Thymus (tissue), 11 donors: ENCODE data around the gene GATAD1. TPM values are rescaled to one million over a fixed set of nuclear protein-coding genes. Genes with fewer than 3 reads are reported as not detected.

Source experiments
- DNase-seq, 9 donors: peaks; one replicate each; pipeline ENCODE4 v3.0.0-alpha.2; 2013; ENCODE audit warnings: low spot score in 9 of 9, low read depth in 6 of 9, missing footprints in 1 of 9
- H3K27ac ChIP-seq, 2 donors: one replicate each; pipeline ENCODE4 v1.5.1; 2013; ENCODE audit warnings: control low read depth in 1 of 2, low read depth in 1 of 2, low read length in 1 of 2, mild to moderate bottlenecking in 1 of 2, moderate library complexity in 1 of 2
- H3K27me3 ChIP-seq, 2 donors: one replicate each; pipeline ENCODE4 v1.5.1; 2013; ENCODE audit warnings: low read length in 1 of 2; ENCODE audit not compliant: control insufficient read depth in 2 of 2, insufficient read depth in 1 of 2
- H3K36me3 ChIP-seq, 2 donors: one replicate each; pipeline ENCODE4 v1.5.1; 2013; ENCODE audit warnings: low read length in 1 of 2, mild to moderate bottlenecking in 1 of 2, moderate library complexity in 1 of 2; ENCODE audit not compliant: control insufficient read depth in 2 of 2, insufficient read depth in 2 of 2
- H3K4me1 ChIP-seq, 2 donors: one replicate each; pipeline ENCODE4 v1.5.1; 2013; ENCODE audit warnings: low read length in 2 of 2; ENCODE audit not compliant: control insufficient read depth in 2 of 2, insufficient read depth in 2 of 2
- H3K4me3 ChIP-seq, 2 donors: one replicate each; pipeline ENCODE4 v1.5.1; 2013; ENCODE audit warnings: low read length in 2 of 2, control low read depth in 1 of 2, mild to moderate bottlenecking in 1 of 2
- H3K9me3 ChIP-seq, 2 donors: one replicate each; pipeline ENCODE4 v1.5.1; 2013; ENCODE audit warnings: low read length in 1 of 2, mild to moderate bottlenecking in 1 of 2; ENCODE audit not compliant: control insufficient read depth in 2 of 2, insufficient read depth in 1 of 2
- WGBS: extraction: QIAGEN DNeasy Blood & Tissue Kit; methylation state at CpG from one replicate; pipeline ENCODE4 v1.1.7; 2013; 5-methylcytosine and 5-hydroxymethylcytosine counted together
- polyA plus RNA-seq: library from polyadenylated mRNA; stranded (reverse); fragments of 200-250 nt; gene quantifications from one replicate; pipeline ENCODE4 v1.2.3, GENCODE V29; 2013
- total RNA-seq: library from RNA; stranded (reverse); fragments of 120-200 nt; gene quantifications from one replicate; pipeline ENCODE4 v1.2.4, GENCODE V29; 2013
- donor health status: healthy.

The GATAD1 gene
- total and polyA plus RNA-seq, 2 donors, result 8.8 to 24.6 TPM

DNA sequence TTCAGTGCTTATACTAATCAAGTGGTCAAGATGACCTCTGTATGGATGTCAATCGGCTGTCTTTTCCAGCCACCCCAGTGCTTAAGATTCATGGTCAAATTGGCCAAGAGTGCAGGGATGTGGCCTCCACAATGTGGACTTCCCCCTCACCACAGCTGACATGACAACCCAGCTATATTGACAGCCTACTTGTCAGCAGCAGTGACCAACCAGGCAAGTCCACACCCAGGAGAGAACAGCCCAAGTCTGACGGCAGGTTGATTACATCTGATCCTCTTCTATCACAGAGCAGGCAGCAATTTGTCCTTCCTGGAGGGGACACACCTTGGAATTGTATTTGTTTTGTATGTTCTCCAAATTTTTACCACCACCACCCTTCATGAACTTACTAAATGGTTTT, 38.7 kb downstream of the GATAD1 start:
- no peak overlapping the region for H3K4me3 ChIP-seq
- DNase-seq, result no peak
- 98% methylated on average over 2 of the region's 2 CpGs for WGBS
- H3K9me3 ChIP-seq, result no peaks in the 10 kb centered on the region
- H3K4me1 ChIP-seq, result no peaks in the 10 kb centered on the region
- no peaks in the 10 kb centered on the region for H3K27me3 ChIP-seq
- H3K36me3 ChIP-seq, result peaks cover 9 to 23% of the 10 kb centered on the region in 2 donors
- no peak overlapping the region for H3K27ac ChIP-seq

DNA sequence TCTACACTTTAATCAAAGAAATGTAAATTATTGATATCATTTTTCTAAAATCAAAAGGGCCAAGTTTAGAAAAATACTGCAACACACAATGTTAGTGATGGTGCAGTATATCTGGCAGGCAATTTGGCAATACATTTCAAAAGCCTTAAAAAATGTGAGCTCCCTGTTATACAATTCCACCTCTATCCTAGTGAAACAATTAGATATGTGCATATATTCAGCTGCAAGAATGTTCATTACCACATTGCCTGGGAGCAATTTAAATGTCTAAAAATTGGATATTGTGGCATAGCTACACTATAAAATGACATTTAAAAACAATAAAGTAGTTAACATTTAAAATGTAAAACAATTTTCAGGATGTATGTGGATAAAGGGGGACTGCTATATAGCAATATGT, 40.5 kb downstream of the GATAD1 start:
- no peak overlapping the region for H3K4me3 ChIP-seq
- no peaks in the 10 kb centered on the region for H3K4me1 ChIP-seq
- H3K27ac ChIP-seq, result no peak overlapping the region
- no peaks in the 10 kb centered on the region for H3K27me3 ChIP-seq
- no peaks in the 10 kb centered on the region for H3K9me3 ChIP-seq
- H3K36me3 ChIP-seq, result peaks cover 16 to 37% of the 10 kb centered on the region in 2 donors
- no peak for DNase-seq

DNA sequence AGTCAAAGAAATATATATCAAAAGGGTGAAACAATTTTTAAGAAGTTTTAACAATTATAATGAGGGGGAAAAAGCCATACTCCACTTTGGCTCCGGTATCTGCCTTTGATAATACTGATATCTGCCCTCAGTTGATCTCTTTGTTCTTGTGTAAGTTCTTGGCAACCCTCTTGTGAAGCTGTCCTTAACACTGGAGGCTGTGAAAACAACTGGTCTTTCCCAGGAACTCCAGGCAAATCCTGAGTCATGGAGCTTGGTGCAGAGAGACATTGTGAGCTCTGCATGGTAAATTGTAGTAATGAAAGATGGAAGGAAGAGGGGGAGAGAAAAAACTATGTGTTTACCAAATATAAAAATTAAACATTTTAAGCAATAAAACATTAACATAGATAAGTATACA, 42.4 kb downstream of the GATAD1 start:
- H3K27ac ChIP-seq, result no peak overlapping the region
- no peak for DNase-seq
- H3K9me3 ChIP-seq, result no peaks in the 10 kb centered on the region
- H3K27me3 ChIP-seq, result no peaks in the 10 kb centered on the region
- 99% methylated on average over 1 of the region's 1 CpG for WGBS
- H3K4me1 ChIP-seq, result no peaks in the 10 kb centered on the region
- no peak overlapping the region for H3K4me3 ChIP-seq
- H3K36me3 ChIP-seq, result peaks cover 24 to 49% of the 10 kb centered on the region in 2 donors

DNA sequence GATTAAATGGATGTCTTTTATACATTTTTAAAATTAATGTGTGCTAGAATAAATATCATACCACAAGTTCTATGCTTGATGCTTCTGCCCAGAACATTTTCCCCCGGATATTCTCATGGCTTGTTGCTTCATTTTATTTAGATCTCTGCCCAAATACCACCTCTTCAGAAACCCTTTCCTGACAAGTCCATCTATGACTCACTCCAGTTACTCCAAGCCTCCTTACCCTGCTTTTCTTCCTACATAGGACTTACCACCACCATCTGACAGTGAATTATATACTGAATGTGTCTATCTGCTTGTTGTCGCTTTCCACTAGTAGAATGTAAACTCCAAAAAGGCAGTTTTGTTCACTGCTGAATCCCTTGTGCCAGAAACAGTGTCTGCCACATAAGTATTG, 49.6 kb downstream of the GATAD1 start:
- Histone ChIP-seq H3K27ac (no peak overlapping the region), H3K4me1 (no peaks in the 10 kb centered on the region), H3K4me3 (no peak overlapping the region), H3K9me3 (no peaks in the 10 kb centered on the region), H3K27me3 (no peaks in the 10 kb centered on the region), H3K36me3 (peaks cover 23 to 44% of the 10 kb centered on the region in 2 donors)
- no peak for DNase-seq
- WGBS, result 98% methylated on average over 2 of the region's 2 CpGs

- Histone ChIP-seq H3K27ac (no peak overlapping the region), H3K9me3 (no peaks in the 10 kb centered on the region), H3K36me3 (peaks cover 16 to 35% of the 10 kb centered on the region in 2 donors), H3K27me3 (no peaks in the 10 kb centered on the region), H3K4me1 (no peaks in the 10 kb centered on the region), H3K4me3 (no peak overlapping the region)
- DNase-seq, result no peak
- WGBS, result 96% methylated on average over 2 of the region's 2 CpGs
Measured at GRCh38 chr7:92498557-92498956, 51.3 kb downstream of the GATAD1 start.

GRCh38 chr7:92503767-92504166, 56.5 kb downstream of the GATAD1 start:
- H3K27me3 ChIP-seq, result no peaks in the 10 kb centered on the region
- WGBS, result 95% methylated on average over 2 of the region's 2 CpGs
- H3K9me3 ChIP-seq, result no peaks in the 10 kb centered on the region
- DNase-seq, result no peak
- no peak overlapping the region for H3K4me3 ChIP-seq
- H3K4me1 ChIP-seq, result no peaks in the 10 kb centered on the region
- H3K36me3 ChIP-seq, result peaks cover 8 to 21% of the 10 kb centered on the region in 2 donors
- no peak overlapping the region for H3K27ac ChIP-seq

DNA sequence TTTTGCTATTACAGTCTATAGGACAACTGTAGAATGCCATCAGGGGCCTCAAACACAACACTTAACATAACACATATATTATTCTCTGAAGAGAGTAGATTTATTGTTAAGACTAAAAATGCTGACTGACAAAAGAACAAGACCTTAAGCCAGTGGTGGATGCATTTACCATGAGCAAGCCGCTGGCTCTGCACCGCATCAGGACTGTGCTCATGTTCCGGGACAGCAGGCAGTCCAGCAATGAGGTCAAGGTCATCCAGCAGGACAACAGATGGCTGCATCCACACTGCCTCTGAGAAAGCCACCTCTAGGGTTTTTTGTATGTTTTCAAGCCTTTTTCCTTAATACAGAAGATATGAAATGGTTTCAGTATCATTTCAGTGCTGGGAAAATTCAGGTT, 57.3 kb downstream of the GATAD1 start:
- H3K27me3 ChIP-seq, result no peaks in the 10 kb centered on the region
- H3K9me3 ChIP-seq, result no peaks in the 10 kb centered on the region
- WGBS, result 98% methylated on average over 3 of the region's 3 CpGs
- no peak overlapping the region for H3K4me3 ChIP-seq
- no peak for DNase-seq
- no peak overlapping the region for H3K27ac ChIP-seq
- H3K36me3 ChIP-seq, result peaks cover 6 to 19% of the 10 kb centered on the region in 2 donors
- no peaks in the 10 kb centered on the region for H3K4me1 ChIP-seq

- no peaks in the 10 kb centered on the region for H3K4me1 ChIP-seq
- H3K27ac ChIP-seq, result no peak overlapping the region
- peaks cover 0 to 7% of the 10 kb centered on the region in 2 donors for H3K36me3 ChIP-seq
- no peak for DNase-seq
- WGBS, result 98% methylated on average over 2 of the region's 2 CpGs
- H3K9me3 ChIP-seq, result no peaks in the 10 kb centered on the region
- H3K4me3 ChIP-seq, result no peak overlapping the region
- no peaks in the 10 kb centered on the region for H3K27me3 ChIP-seq
Measured at GRCh38 chr7:92506363-92506762, 59.1 kb downstream of the GATAD1 start.

DNA sequence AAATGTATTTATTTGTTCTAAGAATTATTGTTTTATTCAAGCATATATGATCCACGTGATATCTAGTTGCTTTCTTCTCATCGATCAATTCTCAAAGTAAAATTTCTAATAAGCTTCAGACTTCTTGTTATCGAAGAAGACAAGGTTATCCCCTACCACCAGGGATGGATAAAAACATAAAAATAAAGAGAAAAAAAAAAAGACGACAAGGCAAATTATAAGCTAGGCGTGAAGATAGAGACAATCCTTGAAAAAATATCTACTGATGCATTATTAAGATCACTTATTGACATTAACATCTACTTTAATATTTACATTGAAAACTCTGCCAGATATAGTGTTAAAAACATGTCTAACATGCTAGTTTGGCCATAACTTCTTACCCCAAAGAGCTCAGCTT, 61.7 kb downstream of the GATAD1 start:
- Histone ChIP-seq H3K4me1 (no peaks in the 10 kb centered on the region), H3K36me3 (peaks cover 0 to 4% of the 10 kb centered on the region in 2 donors), H3K4me3 (no peak overlapping the region), H3K27ac (no peak overlapping the region), H3K27me3 (no peaks in the 10 kb centered on the region), H3K9me3 (no peaks in the 10 kb centered on the region)
- DNase-seq, result no peak
- WGBS, result 98% methylated on average over 5 of the region's 5 CpGs
